K562 (cell line): ENCODE data around the gene OXSR1. TPM values are rescaled to one million over a fixed set of nuclear protein-coding genes. Genes with fewer than 3 reads are reported as not detected.
A peak's percentile ranks its signal among the peaks of the same experiment; 100 is the strongest.

Experiments
- ATF7 ChIP-seq: fragments of 450-650 bp; IDR thresholded peaks from 2 replicates; pipeline ENCODE4 v1.7.1; 2014; ENCODE audit warnings: mild to moderate bottlenecking, moderate library complexity
- CBFB ChIP-seq: sonication (generic); formaldehyde crosslinking; IDR thresholded peaks from 2 replicates; pipeline ENCODE4 v1.4.0; 2020; ENCODE audit warnings: mild to moderate bottlenecking, missing genetic modification reagents
- CBX8 ChIP-seq: fragments of 200-600 bp; sonication (generic); IDR thresholded peaks from 2 replicates; pipeline ENCODE4 v1.6.1; 2012; ENCODE audit warnings: borderline replicate concordance, mixed run types, low read depth, mild to moderate bottlenecking, moderate library complexity, mixed read lengths, low read length, control low read depth, inconsistent platforms; ENCODE audit not compliant: poor library complexity, severe bottlenecking; ENCODE audit errors: extremely low read depth
- CC2D1A ChIP-seq: fragments of 450-650 bp; IDR thresholded peaks from 2 replicates; pipeline ENCODE4 v1.6.1; 2017; ENCODE audit warnings: mild to moderate bottlenecking
- EHMT2 ChIP-seq: fragments of 450-650 bp; IDR thresholded peaks from 2 replicates; pipeline ENCODE4 v1.6.1; 2018; ENCODE audit warnings: antibody characterized with exemption
- GATA2 ChIP-seq: sonication (generic); formaldehyde crosslinking; IDR thresholded peaks from 2 replicates; pipeline ENCODE4 v1.4.0; 2020; ENCODE audit warnings: mild to moderate bottlenecking, missing genetic modification reagents
- HCFC1 ChIP-seq: IDR thresholded peaks from 2 replicates; pipeline ENCODE4 v1.6.1; 2012; ENCODE audit warnings: low read depth, low read length, improper control_type of control experiment
- MAFG ChIP-seq: fragments of 450-650 bp; conservative IDR thresholded peaks from 2 replicates; pipeline ENCODE4 v1.6.1; 2016; ENCODE audit warnings: missing genetic modification characterization, missing compliant biosample characterization
- MYC ChIP-seq, 2 experiments: fragments of 250-450 bp in 1 of 2; sonication (Bioruptor Pico) in 1 of 2; IDR thresholded peaks; 2 replicates each; pipeline versions ENCODE4 v1.5.1 to v1.6.1; 2012 to 2021; ENCODE audit warnings: low read depth in 2 of 2, borderline replicate concordance in 1 of 2, improper control_type of control experiment in 1 of 2, low read length in 1 of 2, mild to moderate bottlenecking in 1 of 2, moderate library complexity in 1 of 2
- NFYB ChIP-seq: IDR thresholded peaks from 2 replicates; pipeline ENCODE4 v1.6.1; 2011; ENCODE audit warnings: mild to moderate bottlenecking, moderate library complexity; ENCODE audit not compliant: insufficient read length; ENCODE audit errors: extremely low read depth
- NR3C1 ChIP-seq: sonication (generic); formaldehyde crosslinking; IDR thresholded peaks from 2 replicates; pipeline ENCODE4 v1.8.1; 2022; ENCODE audit warnings: missing genetic modification reagents
- RAD21 ChIP-seq, 2 experiments: fragments of 250-450 bp in 1 of 2; fragments of 450-650 bp in 1 of 2; sonication (Bioruptor Pico) in 1 of 2; formaldehyde crosslinking in 1 of 2; IDR thresholded peaks in 1 of 2; conservative IDR thresholded peaks in 1 of 2; 2 replicates each; pipeline versions ENCODE4 v1.4.0 to v1.8.0; 2020 to 2022; ENCODE audit warnings: mild to moderate bottlenecking in 2 of 2, moderate library complexity in 1 of 2
- RCOR1 ChIP-seq, 2 experiments: IDR thresholded peaks; 2 replicates each; pipeline ENCODE4 v1.6.1; 2012; ENCODE audit warnings: low read depth in 2 of 2, low read length in 2 of 2, borderline replicate concordance in 1 of 2, improper control_type of control experiment in 1 of 2
- SMC3 ChIP-seq: conservative IDR thresholded peaks from 2 replicates; pipeline ENCODE4 v1.6.1; 2011; ENCODE audit warnings: low read depth, low read length, improper control_type of control experiment; ENCODE audit not compliant: insufficient read depth
- TEAD2 ChIP-seq: fragments of 450-650 bp; IDR thresholded peaks from 2 replicates; pipeline ENCODE4 v1.6.1; 2016; ENCODE audit warnings: missing genetic modification characterization, control low read depth, missing compliant biosample characterization
- ZBTB1 ChIP-seq: sonication (generic); formaldehyde crosslinking; IDR thresholded peaks from 2 replicates; pipeline ENCODE4 v1.8.1; 2023; ENCODE audit warnings: missing genetic modification reagents, low read depth, mild to moderate bottlenecking, borderline replicate concordance
- ZBTB7A ChIP-seq: IDR thresholded peaks from 2 replicates; pipeline ENCODE4 v1.6.1; 2011; ENCODE audit warnings: low read depth, mild to moderate bottlenecking, low read length, moderate library complexity, borderline replicate concordance; ENCODE audit not compliant: control insufficient read depth
- polyA plus RNA-seq, 8 experiments: library from polyadenylated mRNA; depleted of rRNA in 4 of 8; stranded (reverse) in 5 of 8; unstranded in 3 of 8; fragments of >200 nt; fragmentation: Nextera tagmentation in 2 of 8; fragmentation: Illumina TruSeq in 1 of 8; extraction: Ambion mirVana in 2 of 8; extraction: Trizol in 1 of 8; gene quantifications; 2 replicates each; pipeline versions ENCODE4 v1.2.1 to v1.2.3, GENCODE V29; 2011 to 2014; ENCODE audit warnings: inconsistent platforms in 1 of 8, missing spikeins in 1 of 8
- total RNA-seq, 7 experiments: library from RNA; depleted of rRNA in 6 of 7; stranded (reverse); fragments of >200 nt in 6 of 7; fragmentation: Illumina TruSeq in 2 of 7; extraction: Trizol in 2 of 7; gene quantifications; 2 replicates each; pipeline versions ENCODE4 v1.2.1 to v1.2.3, GENCODE V29; 2011 to 2021; ENCODE audit warnings: low replicate concordance in 1 of 7
- TF ChIP-seq, protein P1 (sequence below): IDR thresholded peaks from 2 replicates; pipeline ENCODE4 v1.6.1; 2011; ENCODE audit warnings: borderline replicate concordance, low read depth, mild to moderate bottlenecking, moderate library complexity, low read length; ENCODE audit not compliant: insufficient read depth, poor library complexity, severe bottlenecking
- TF ChIP-seq, protein P2 (sequence below): fragments of 450-650 bp; formaldehyde crosslinking; IDR thresholded peaks from 2 replicates; pipeline ENCODE4 v1.4.0; 2020; ENCODE audit warnings: mild to moderate bottlenecking, moderate library complexity
- TF ChIP-seq, protein P3 (sequence below), 3 experiments: fragments of 200-800 bp in 1 of 3; sonication (Bioruptor generic) in 1 of 3; sonication (generic) in 1 of 3; formaldehyde crosslinking in 1 of 3; IDR thresholded peaks; 2 replicates each; pipeline versions ENCODE4 v1.6.1 to v1.8.0; 2016 to 2022; ENCODE audit warnings: mild to moderate bottlenecking in 2 of 3, missing compliant biosample characterization in 2 of 3, missing genetic modification characterization in 2 of 3, missing genetic modification reagents in 1 of 3

Gene OXSR1
- total and polyA plus RNA-seq, 9 of the 15 experiments (the other 6 are each of a cell fraction or from before 2014, with no cell fraction given): 15.7 to 87.6 (median 48.7) TPM

DNA sequence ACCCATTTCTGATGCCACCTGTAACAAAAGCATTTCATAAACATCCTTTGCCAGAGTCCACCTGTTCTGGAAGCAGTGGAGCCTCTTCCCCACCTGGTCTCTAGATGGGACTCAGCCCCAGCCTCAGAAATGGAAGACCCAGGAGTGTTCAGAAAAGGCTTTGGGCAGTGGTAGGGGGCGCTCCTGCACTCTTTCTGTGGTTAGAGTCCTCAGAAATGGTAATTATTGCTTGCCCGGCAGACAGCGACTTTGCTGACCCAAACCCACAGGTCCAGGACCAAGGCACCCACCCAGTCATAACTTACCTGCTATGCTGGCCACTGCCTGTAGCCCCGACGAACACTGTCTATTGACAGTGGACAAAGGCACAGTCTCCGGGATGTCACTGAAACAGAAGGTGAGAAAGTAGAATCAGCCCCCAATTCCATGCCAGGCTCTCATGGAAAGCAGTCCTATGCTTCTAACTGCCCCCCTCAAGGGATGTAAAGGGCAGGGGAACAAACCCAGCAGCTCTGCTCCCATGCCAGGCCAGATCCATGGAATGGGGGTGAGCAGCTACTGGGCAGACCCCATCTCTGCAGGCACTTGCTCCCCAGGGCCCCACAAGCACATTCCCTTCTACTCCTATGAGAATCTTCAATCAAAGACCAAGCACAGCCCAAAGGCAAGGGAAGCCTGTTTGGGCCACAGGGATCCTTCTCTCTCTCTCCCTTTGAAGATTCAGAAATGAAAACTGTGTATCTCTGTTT is 33.5 kb upstream of the OXSR1 start (continued):
- TF ChIP-seq GATA2 (CRISPR knock-in tag) (no peak), ATF7 (peak; percentile 14; the same call in 1 of the 2 replicates), NR3C1 (CRISPR knock-in tag) (no peak), MAFG (tag) (no peak), EHMT2 (no peak), SMC3 (peak; percentile 66), ZBTB1 (CRISPR knock-in tag) (0 out of 2 replicates have a peak, but pooled peaks have one; percentile 29), CC2D1A (0 out of 2 replicates have a peak, but pooled peaks have one; percentile 36), NFYB (no peak), CBFB (CRISPR knock-in tag) (peak; percentile 35; the same call in 1 of the 2 replicates), TEAD2 (tag) (no peak), MYC (IDR thresholded peaks at IDR 0.05; ENCODE audit: low read depth, low read length) (0 out of 2 replicates have a peak, but pooled peaks have one; percentile 15), MYC (CRISPR knock-in tag; IDR thresholded peaks at IDR 0.05; ENCODE audit: borderline replicate concordance, low read depth) (no peak), ZBTB7A (0 out of 2 replicates have a peak, but pooled peaks have one; percentile 31), CBX8 (no peak), RCOR1 (IDR thresholded peaks at IDR 0.05; ENCODE audit: borderline replicate concordance in 1 of 2, low read depth in 2 of 2, low read length in 2 of 2) (peak in 1 of 2 experiments; percentile 15; a peak in 1 of 4 replicates), RAD21 (CRISPR knock-in tag; conservative IDR thresholded peaks at IDR 0.05 in 1 of 2, IDR thresholded peaks at IDR 0.05 in 1 of 2) (peak; percentile 73 to 86), HCFC1 (0 out of 2 replicates have a peak, but pooled peaks have one; percentile 18)
- TF ChIP-seq, protein P1, sequence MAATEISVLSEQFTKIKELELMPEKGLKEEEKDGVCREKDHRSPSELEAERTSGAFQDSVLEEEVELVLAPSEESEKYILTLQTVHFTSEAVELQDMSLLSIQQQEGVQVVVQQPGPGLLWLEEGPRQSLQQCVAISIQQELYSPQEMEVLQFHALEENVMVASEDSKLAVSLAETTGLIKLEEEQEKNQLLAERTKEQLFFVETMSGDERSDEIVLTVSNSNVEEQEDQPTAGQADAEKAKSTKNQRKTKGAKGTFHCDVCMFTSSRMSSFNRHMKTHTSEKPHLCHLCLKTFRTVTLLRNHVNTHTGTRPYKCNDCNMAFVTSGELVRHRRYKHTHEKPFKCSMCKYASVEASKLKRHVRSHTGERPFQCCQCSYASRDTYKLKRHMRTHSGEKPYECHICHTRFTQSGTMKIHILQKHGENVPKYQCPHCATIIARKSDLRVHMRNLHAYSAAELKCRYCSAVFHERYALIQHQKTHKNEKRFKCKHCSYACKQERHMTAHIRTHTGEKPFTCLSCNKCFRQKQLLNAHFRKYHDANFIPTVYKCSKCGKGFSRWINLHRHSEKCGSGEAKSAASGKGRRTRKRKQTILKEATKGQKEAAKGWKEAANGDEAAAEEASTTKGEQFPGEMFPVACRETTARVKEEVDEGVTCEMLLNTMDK: peak; percentile 1
- TF ChIP-seq, protein P2, sequence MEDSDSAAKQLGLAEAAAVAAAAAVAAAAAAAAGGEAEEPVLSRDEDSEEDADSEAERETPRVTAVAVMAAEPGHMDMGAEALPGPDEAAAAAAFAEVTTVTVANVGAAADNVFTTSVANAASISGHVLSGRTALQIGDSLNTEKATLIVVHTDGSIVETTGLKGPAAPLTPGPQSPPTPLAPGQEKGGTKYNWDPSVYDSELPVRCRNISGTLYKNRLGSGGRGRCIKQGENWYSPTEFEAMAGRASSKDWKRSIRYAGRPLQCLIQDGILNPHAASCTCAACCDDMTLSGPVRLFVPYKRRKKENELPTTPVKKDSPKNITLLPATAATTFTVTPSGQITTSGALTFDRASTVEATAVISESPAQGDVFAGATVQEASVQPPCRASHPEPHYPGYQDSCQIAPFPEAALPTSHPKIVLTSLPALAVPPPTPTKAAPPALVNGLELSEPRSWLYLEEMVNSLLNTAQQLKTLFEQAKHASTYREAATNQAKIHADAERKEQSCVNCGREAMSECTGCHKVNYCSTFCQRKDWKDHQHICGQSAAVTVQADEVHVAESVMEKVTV (CRISPR knock-in tag): peak; percentile 72
- TF ChIP-seq, protein P3, sequence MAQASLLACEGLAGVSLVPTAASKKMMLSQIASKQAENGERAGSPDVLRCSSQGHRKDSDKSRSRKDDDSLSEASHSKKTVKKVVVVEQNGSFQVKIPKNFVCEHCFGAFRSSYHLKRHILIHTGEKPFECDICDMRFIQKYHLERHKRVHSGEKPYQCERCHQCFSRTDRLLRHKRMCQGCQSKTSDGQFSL (CRISPR knock-in tag; IDR thresholded peaks at IDR 0.05): no peak
- TF ChIP-seq, protein P3 (tag; IDR thresholded peaks at IDR 0.05): no peak
